ENCODE measurements around the gene DLX6. TPM values are rescaled to one million over a fixed set of nuclear protein-coding genes. Genes with fewer than 3 reads are reported as not detected.

Gene DLX6
- total and polyA plus RNA-seq, 7 donors = not detected

DNA sequence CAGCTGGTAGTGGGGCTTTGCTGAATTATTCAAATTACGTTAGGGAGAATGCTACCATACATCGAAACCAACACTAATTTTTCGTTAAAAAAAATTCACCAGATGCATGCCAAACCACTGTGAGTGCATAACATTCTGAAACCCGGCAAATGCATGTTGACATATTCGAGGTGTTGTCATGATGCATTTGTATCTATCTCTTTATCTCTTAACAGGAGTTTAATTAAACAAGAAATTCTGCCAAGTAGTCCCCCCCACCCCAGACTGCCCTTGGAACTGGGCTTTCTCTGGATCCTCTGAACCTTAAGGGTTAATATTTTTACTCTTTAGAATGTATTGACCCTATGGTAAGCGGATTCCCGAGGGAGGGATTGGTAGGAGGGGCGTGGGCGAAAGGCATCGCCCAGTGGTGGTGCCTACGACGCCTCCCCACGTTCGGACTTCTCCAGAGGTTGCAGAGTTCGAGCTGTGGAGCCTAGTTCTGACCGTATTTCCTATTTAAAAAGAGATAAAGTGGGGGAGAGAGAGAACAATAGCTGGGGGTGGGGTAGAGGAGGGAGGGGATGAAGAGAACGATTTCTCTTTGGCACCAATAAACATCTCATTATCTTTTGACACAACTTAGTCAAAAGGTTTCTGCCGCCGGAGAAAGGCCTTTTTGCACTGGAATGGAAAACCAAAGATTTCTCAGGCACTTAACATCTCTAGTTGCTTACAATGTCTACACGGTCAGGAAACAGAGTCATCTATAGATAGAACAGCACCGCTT, 7.2 kb downstream of the DLX6 start:
- WGBS, 3 donors = 3 to 7% (median 6%) methylated on average over 21 of the region's 21 CpGs
- ATAC-seq = no peak
- no peaks in the 10 kb centered on the region for H3K9me3 ChIP-seq
- TF ChIP-seq, protein P1, sequence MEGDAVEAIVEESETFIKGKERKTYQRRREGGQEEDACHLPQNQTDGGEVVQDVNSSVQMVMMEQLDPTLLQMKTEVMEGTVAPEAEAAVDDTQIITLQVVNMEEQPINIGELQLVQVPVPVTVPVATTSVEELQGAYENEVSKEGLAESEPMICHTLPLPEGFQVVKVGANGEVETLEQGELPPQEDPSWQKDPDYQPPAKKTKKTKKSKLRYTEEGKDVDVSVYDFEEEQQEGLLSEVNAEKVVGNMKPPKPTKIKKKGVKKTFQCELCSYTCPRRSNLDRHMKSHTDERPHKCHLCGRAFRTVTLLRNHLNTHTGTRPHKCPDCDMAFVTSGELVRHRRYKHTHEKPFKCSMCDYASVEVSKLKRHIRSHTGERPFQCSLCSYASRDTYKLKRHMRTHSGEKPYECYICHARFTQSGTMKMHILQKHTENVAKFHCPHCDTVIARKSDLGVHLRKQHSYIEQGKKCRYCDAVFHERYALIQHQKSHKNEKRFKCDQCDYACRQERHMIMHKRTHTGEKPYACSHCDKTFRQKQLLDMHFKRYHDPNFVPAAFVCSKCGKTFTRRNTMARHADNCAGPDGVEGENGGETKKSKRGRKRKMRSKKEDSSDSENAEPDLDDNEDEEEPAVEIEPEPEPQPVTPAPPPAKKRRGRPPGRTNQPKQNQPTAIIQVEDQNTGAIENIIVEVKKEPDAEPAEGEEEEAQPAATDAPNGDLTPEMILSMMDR (IDR thresholded peaks at IDR 0.05) = no peak
- no peaks in the 10 kb centered on the region for H3K36me3 ChIP-seq (ENCODE audit: insufficient read depth in 1 of 2, low read depth in 1 of 2)
- peaks cover 26 to 99% (median 28%) of the 10 kb centered on the region in 3 donors for H3K27me3 ChIP-seq (ENCODE audit: insufficient read depth in 3 of 3, low read length in 2 of 3)
- DNase-seq = no peak
- no peak overlapping the region for H3K27ac ChIP-seq
- H3K4me3 ChIP-seq = no peak overlapping the region
- peaks cover 9% of the 10 kb centered on the region for H3K4me1 ChIP-seq
- intact Hi-C loops (cut with DNase I) = no loop called here

DNA sequence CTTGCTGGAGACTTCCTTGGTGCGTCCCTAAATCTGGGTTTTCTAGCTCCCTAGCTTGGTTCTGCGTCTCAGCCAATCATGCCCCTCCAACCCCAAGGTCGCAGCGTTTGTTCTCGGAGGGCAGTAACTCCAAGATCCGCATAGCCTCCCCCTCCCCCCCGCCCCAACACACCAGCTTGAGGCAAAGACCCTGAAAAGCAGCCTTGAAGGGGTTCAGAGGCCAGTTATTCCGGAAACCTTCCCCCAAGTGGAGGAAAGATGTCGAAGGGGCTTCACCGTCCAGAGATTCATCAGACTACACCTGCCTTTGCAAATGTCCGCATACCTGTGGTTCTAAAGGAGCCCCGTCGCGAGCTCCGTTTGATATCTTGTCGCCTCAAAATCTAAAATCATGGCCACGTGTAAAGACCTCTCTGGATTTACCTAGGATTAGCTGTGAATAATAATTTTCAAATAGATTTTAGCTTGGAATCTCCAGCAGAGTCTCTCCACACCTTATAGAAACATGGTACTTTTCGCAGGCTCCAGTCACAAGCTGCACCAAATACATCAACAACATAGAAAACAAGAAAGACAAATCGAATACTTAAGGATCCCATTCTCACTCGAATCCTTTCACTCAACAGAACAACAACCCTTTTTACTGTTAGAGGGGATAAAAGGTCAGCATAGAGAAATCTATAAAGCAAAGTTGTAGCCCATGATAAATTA, 7.9 kb downstream of the DLX6 start:
- Histone ChIP-seq H3K36me3 (ENCODE audit: insufficient read depth in 1 of 2, low read depth in 1 of 2) (no peaks in the 10 kb centered on the region), H3K4me3 (no peak overlapping the region), H3K27ac (no peak overlapping the region), H3K9me3 (no peaks in the 10 kb centered on the region), H3K27me3 (ENCODE audit: insufficient read depth in 3 of 3, low read length in 2 of 3) (peaks cover 26 to 99% (median 31%) of the 10 kb centered on the region in 3 donors), H3K4me1 (peaks cover 14% of the 10 kb centered on the region)
- no peak for ATAC-seq
- no peak for DNase-seq
- intact Hi-C loops (cut with DNase I) = no loop called here
- WGBS, 3 donors = 5 to 8% (median 5%) methylated on average over 20 of the region's 20 CpGs
- TF ChIP-seq, protein P1 (IDR thresholded peaks at IDR 0.05) = no peak

DNA sequence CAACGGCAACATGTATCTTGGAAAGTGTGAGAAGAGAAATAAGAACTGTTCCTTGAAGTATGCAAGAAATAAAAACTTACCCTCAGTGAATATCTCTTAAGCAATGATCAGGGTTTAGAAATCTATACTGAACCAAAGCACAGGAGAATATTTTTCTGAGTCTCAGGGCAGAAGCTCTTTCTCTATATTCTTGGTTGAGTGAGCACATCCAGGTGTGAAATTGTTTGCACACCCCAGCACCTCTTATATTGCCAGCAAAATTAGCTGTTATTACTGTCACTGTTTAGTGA, 8.4 kb downstream of the DLX6 start:
- WGBS, 3 donors = 6 to 17% (median 16%) methylated on average over 1 of the region's 1 CpG
- Histone ChIP-seq H3K9me3 (no peaks in the 10 kb centered on the region), H3K27me3 (ENCODE audit: insufficient read depth in 3 of 3, low read length in 2 of 3) (peaks cover 28 to 99% (median 33%) of the 10 kb centered on the region in 3 donors), H3K4me3 (no peak overlapping the region), H3K27ac (no peak overlapping the region), H3K36me3 (ENCODE audit: insufficient read depth in 1 of 2, low read depth in 1 of 2) (no peaks in the 10 kb centered on the region), H3K4me1 (peaks cover 15% of the 10 kb centered on the region)
- DNase-seq (no peak), ATAC-seq (no peak)
- intact Hi-C loops (cut with DNase I) = no loop called here
- TF ChIP-seq, protein P1 (IDR thresholded peaks at IDR 0.05) = no peak

DNA sequence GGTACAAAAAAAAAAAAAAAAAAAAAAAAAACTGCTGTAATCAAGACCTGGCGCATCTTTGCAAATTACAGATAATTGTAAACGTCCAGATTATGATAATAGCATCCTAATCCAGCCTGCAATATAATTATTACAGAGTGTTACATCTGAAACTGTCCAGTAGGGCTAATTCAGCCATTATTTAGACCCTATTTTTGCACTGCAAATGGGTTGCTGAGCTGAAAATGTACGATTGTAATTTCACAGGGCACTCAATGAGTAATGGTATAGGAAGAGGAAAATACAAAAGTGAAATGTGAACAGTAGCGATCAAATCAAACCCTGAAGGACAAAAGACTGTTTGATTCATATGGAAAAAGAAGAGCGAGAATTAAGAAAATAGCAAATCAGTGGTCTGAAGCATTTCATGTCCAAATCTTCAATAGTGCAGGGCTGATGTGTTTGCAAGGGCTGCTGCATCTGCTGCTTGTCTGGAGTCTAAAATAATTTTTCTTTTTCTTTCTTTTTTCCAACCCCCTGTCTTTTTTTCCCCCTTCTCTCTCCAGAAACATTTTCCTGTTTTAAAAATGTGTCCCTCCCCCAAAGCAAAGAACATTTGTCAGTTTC, 8.9 kb downstream of the DLX6 start:
- WGBS, 3 donors = 11 to 17% (median 14%) methylated on average over 5 of the region's 5 CpGs
- Histone ChIP-seq H3K36me3 (ENCODE audit: insufficient read depth in 1 of 2, low read depth in 1 of 2) (no peaks in the 10 kb centered on the region), H3K27ac (no peak overlapping the region), H3K9me3 (no peaks in the 10 kb centered on the region), H3K27me3 (ENCODE audit: insufficient read depth in 3 of 3, low read length in 2 of 3) (peaks cover 28 to 100% (median 36%) of the 10 kb centered on the region in 3 donors), H3K4me3 (no peak overlapping the region), H3K4me1 (peaks cover 15% of the 10 kb centered on the region)
- TF ChIP-seq, protein P1 (IDR thresholded peaks at IDR 0.05) = no peak
- DNase-seq = no peak
- no peak for ATAC-seq
- intact Hi-C loops (cut with DNase I) = no loop called here

Data from psoas muscle (tissue), 8 donors.